Measurements from ENCODE around the gene PRH1.

Gene PRH1

DNA sequence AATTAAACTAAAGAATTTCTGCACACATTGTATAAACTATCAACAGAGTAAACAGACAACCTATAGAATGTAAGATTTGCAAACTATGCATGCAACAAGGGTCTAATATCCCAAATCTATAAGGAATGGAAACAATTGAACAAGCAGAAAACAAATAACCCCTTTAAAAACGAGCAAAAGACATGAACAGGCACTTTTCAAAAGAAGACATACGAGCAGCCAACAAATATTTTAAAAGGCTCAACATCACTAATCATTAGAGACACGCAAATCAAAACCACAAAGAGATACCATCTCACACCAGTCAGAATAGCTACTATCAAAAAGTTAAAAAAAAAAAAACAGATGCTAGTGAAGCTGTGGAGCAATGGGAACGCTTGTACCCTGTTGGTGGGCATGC is 20.6 kb upstream of the PRH1 start:
- ChIA-PET POLR2A (no interaction called here), CTCF (no interaction called here)
- TF ChIP-seq, protein P1, sequence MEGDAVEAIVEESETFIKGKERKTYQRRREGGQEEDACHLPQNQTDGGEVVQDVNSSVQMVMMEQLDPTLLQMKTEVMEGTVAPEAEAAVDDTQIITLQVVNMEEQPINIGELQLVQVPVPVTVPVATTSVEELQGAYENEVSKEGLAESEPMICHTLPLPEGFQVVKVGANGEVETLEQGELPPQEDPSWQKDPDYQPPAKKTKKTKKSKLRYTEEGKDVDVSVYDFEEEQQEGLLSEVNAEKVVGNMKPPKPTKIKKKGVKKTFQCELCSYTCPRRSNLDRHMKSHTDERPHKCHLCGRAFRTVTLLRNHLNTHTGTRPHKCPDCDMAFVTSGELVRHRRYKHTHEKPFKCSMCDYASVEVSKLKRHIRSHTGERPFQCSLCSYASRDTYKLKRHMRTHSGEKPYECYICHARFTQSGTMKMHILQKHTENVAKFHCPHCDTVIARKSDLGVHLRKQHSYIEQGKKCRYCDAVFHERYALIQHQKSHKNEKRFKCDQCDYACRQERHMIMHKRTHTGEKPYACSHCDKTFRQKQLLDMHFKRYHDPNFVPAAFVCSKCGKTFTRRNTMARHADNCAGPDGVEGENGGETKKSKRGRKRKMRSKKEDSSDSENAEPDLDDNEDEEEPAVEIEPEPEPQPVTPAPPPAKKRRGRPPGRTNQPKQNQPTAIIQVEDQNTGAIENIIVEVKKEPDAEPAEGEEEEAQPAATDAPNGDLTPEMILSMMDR (IDR thresholded peaks at IDR 0.05; ENCODE audit: insufficient read depth, low read length, missing control alignments), result no peak
- H3K4me3 ChIP-seq (ENCODE audit: low read depth, low read length), result no peak overlapping the region
- DNase-seq (ENCODE audit: low read depth, low spot score), result no peak

GRCh38 chr12:10901427-10901826 is 17.4 kb upstream of the PRH1 start:
- ChIA-PET CTCF (interaction anchor here (1.4 kb wide), 1 partner anchor 9 kb away, joined by 4 read pairs; no protein-coding TSS in a partner anchor), POLR2A (no interaction called here)
- H3K4me3 ChIP-seq (ENCODE audit: low read depth, low read length), result no peak overlapping the region
- no peak for DNase-seq (ENCODE audit: low read depth, low spot score)
- TF ChIP-seq, protein P1 (IDR thresholded peaks at IDR 0.05; ENCODE audit: insufficient read depth, low read length, missing control alignments), result no peak

GRCh38 chr12:10900972-10901371 is 16.9 kb upstream of the PRH1 start:
- ChIA-PET CTCF (no interaction called here), POLR2A (no interaction called here)
- DNase-seq (ENCODE audit: low read depth, low spot score), result no peak
- TF ChIP-seq, protein P1 (IDR thresholded peaks at IDR 0.05; ENCODE audit: insufficient read depth, low read length, missing control alignments), result no peak
- H3K4me3 ChIP-seq (ENCODE audit: low read depth, low read length), result no peak overlapping the region

- ChIA-PET POLR2A (no interaction called here), CTCF (no interaction called here)
- no peak for DNase-seq (ENCODE audit: low read depth, low spot score)
- no peak overlapping the region for H3K4me3 ChIP-seq (ENCODE audit: low read depth, low read length)
- TF ChIP-seq, protein P1 (IDR thresholded peaks at IDR 0.05; ENCODE audit: insufficient read depth, low read length, missing control alignments), result no peak
These were observed 16.5 kb upstream of the PRH1 start for GRCh38 chr12:10900530-10900929.

DNA sequence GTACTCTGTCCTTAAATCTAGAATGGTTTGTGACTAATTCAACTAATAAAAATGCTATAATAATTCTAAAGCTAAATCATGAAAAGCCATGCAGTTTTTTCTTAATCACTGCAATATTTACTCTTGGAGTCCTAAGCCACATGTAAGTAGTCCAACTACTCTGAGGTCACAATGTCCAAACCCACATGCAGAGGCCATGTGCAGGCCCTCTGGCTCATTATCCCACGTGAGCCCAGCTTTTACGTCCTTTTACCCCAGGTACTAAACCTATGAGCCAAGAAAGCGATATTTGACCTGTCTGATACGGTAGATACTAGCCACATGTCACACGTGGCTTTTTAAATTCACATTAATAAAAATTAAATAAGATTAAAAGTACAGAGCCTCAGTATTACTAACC is 12.8 kb upstream of the PRH1 start:
- no peak for DNase-seq (ENCODE audit: low read depth, low spot score)
- CTCF ChIA-PET, result no interaction called here
- TF ChIP-seq, protein P1 (IDR thresholded peaks at IDR 0.05; ENCODE audit: insufficient read depth, low read length, missing control alignments), result no peak

GRCh38 chr12:10891937-10892336 is 7.9 kb upstream of the PRH1 start:
- POLR2A ChIA-PET, result no interaction called here
- DNase-seq (ENCODE audit: low read depth, low spot score), result no peak
- TF ChIP-seq, protein P1 (IDR thresholded peaks at IDR 0.05; ENCODE audit: insufficient read depth, low read length, missing control alignments), result no peak
- no peak overlapping the region for H3K4me3 ChIP-seq (ENCODE audit: low read depth, low read length)
- CTCF ChIA-PET, result interaction anchor here (1.3 kb wide), 1 partner anchor 10 kb away, joined by 4 read pairs; no protein-coding TSS in a partner anchor

More for the DNA sequence above, 12.8 kb upstream of the PRH1 start:
- H3K4me3 ChIP-seq (ENCODE audit: low read depth, low read length), result no peak overlapping the region
- POLR2A ChIA-PET, result no interaction called here

Data from AG04449 (cell line).